CD4-positive, alpha-beta memory T cell (primary cell): ENCODE measurements around the gene CGREF1. TPM values are rescaled to one million over a fixed set of nuclear protein-coding genes. Genes with fewer than 3 reads are reported as not detected.
A peak's percentile ranks its signal among the peaks of the same experiment; 100 is the strongest.

ENCODE experiments used
- CTCF ChIA-PET: fragments of 350-600 bp; sonication (Branson Sonifier 250); formaldehyde crosslinking; loops from one replicate; lab custom pipeline; 2021; ENCODE audit warnings: inconsistent platforms; ENCODE audit not compliant: partially characterized antibody; lab: Charles Lee
- POLR2A ChIA-PET: fragments of 350-600 bp; sonication (Branson Sonifier 250); formaldehyde crosslinking; loops from one replicate; lab custom pipeline; 2021; ENCODE audit not compliant: partially characterized antibody; lab: Charles Lee
- DNase-seq, 5 donors: peaks; one replicate each; pipeline versions ENCODE4 v3.0.0 to v3.0.0-alpha.2; 2020 to 2022; ENCODE audit warnings: mixed read lengths in 1 of 5
- H3K27ac ChIP-seq: one replicate; pipeline ENCODE4 v1.7.0; 2013; ENCODE audit warnings: low read depth, low read length
- H3K27me3 ChIP-seq: 2 replicates; pipeline ENCODE4 v1.7.0; 2013; ENCODE audit warnings: mild to moderate bottlenecking, low read length, moderate library complexity; ENCODE audit not compliant: insufficient read depth
- H3K36me3 ChIP-seq: 2 replicates; pipeline ENCODE4 v1.7.0; 2013; ENCODE audit warnings: mild to moderate bottlenecking, low read length, moderate library complexity; ENCODE audit not compliant: insufficient read depth
- H3K4me1 ChIP-seq: 2 replicates; pipeline ENCODE4 v1.7.0; 2013; ENCODE audit warnings: mild to moderate bottlenecking, low read length, moderate library complexity; ENCODE audit not compliant: insufficient read depth
- H3K4me3 ChIP-seq, 2 donors: one replicate each; pipeline ENCODE4 v1.7.0; 2013; ENCODE audit warnings: low read length in 2 of 2, mild to moderate bottlenecking in 1 of 2
- H3K9me3 ChIP-seq, 2 donors: one replicate each; pipeline ENCODE4 v1.7.0; 2013; ENCODE audit warnings: low read length in 2 of 2, control low read depth in 1 of 2; ENCODE audit not compliant: control insufficient read depth in 1 of 2
- H3K27ac Mint-ChIP-seq, 7 donors: one replicate each; pipeline ENCODE4 v1.8.0; 2020 to 2021; ENCODE audit warnings: mixed read lengths in 7 of 7, mild to moderate bottlenecking in 6 of 7, inconsistent platforms in 3 of 7, moderate library complexity in 3 of 7
- H3K27me3 Mint-ChIP-seq, 2 donors: one replicate each; pipeline ENCODE4 v1.8.0; 2020 to 2021; ENCODE audit warnings: mixed read lengths in 2 of 2
- H3K36me3 Mint-ChIP-seq, 2 donors: one replicate each; pipeline ENCODE4 v1.8.0; 2020 to 2021; ENCODE audit warnings: mixed read lengths in 2 of 2, inconsistent platforms in 1 of 2, mild to moderate bottlenecking in 1 of 2
- H3K4me1 Mint-ChIP-seq, 4 donors: one replicate each; pipeline ENCODE4 v1.8.0; 2020 to 2021; ENCODE audit warnings: mixed read lengths in 4 of 4, mild to moderate bottlenecking in 1 of 4
- H3K4me3 Mint-ChIP-seq, 8 donors: one replicate each; pipeline ENCODE4 v1.8.0; 2020 to 2021; ENCODE audit warnings: mixed read lengths in 8 of 8, mild to moderate bottlenecking in 7 of 8, moderate library complexity in 6 of 8, inconsistent platforms in 3 of 8
- H3K9me3 Mint-ChIP-seq, 8 donors: one replicate each; pipeline ENCODE4 v1.8.0; 2020 to 2021; ENCODE audit warnings: mixed read lengths in 8 of 8, mild to moderate bottlenecking in 5 of 8, inconsistent platforms in 3 of 8, moderate library complexity in 1 of 8
- intact Hi-C: fragments of 100-400 bp; cut with micrococcal nuclease; formaldehyde crosslinking; loops from one replicate; pipeline ENCODE4 v1.15.1; 2023
- polyA plus RNA-seq, 2 donors: library from polyadenylated mRNA; unstranded; fragments of 300-500 nt; fragmentation: Illumina TruSeq; gene quantifications; one replicate each; pipeline ENCODE4 v1.2.3, GENCODE V29; 2021
- total RNA-seq, 2 experiments: library from RNA; stranded (reverse); gene quantifications; one replicate each; pipeline ENCODE4 v1.2.3, GENCODE V29; 2021

The CGREF1 gene
- total and polyA plus RNA-seq, 4 experiments from 2014 or later, result 0.36 to 0.47 TPM; not detected in 2

DNA sequence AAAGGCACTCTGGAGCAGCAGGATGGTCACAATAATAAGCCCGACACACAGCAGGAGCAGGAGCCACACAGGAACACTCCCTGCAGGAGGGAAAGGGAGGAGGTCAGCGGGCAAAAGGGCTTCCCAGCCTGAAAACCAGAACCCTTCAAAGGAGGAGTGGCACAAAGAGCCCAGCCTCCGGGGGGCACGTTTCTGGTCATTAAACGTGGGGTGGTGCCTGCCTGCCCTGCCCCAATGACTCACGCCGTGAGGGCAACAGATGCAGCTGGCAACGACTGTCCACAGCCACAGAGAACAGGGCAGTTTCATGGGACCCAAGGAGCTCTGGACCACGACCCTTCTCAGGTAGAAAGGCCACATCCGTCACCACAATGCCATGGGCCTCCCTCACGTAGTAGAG lies 12.5 kb upstream of the CGREF1 start:
- intact Hi-C loops, result loop anchor here (10.0 kb wide), 1 partner anchor 643 kb away; the partner anchor contains the start of gene MRPL33

DNA sequence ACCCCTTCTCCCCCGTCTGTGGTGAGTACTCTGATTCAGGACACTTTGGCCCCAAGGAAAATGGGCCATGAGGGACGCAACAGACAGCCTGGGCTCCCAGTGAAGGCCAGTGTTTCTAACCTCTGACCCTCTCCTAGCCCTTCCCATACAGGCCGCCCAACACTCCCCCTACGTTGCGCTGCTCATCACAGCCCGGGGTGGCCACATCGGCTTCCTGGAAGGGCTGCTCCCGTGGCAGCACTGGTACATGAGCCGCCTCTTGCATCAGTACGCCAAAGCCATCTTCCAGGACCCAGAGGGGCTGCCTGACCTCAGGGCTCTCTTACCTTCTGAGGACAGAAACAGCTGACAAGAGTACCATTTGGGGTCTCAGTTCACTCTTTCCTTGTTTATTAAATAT lies 11.5 kb upstream of the CGREF1 start:
- H3K27ac ChIP-seq, result no peak overlapping the region
- H3K27me3 Mint-ChIP-seq, result no peaks in the 10 kb centered on the region
- peaks cover 14 to 38% (median 27%) of the 10 kb centered on the region in 4 donors for H3K4me1 Mint-ChIP-seq
- intact Hi-C loops, result loop anchor here (10.0 kb wide), 1 partner anchor 644 kb away; the partner anchor contains the start of gene MRPL33
- H3K36me3 ChIP-seq, result peaks cover 23% of the 10 kb centered on the region
- no peaks in the 10 kb centered on the region for H3K9me3 ChIP-seq
- H3K4me3 Mint-ChIP-seq, result no peak overlapping the region
- ChIA-PET POLR2A (no interaction called here), CTCF (no interaction called here)
- no peak overlapping the region for H3K4me3 ChIP-seq
- H3K27ac Mint-ChIP-seq, result peak overlapping the region in 2 of 7 donors; percentile 41 to 64
- H3K4me1 ChIP-seq, result peaks cover 26% of the 10 kb centered on the region
- DNase-seq, result no peak
- peaks cover 8 to 45% of the 10 kb centered on the region in 2 donors for H3K36me3 Mint-ChIP-seq
- peaks cover 0 to 1% (median 0%) of the 10 kb centered on the region in 8 donors for H3K9me3 Mint-ChIP-seq
- no peaks in the 10 kb centered on the region for H3K27me3 ChIP-seq

More for the DNA sequence above, 12.5 kb upstream of the CGREF1 start:
- H3K27me3 Mint-ChIP-seq, result no peaks in the 10 kb centered on the region
- Histone ChIP-seq H3K27ac (no peak overlapping the region), H3K4me1 (peaks cover 26% of the 10 kb centered on the region), H3K4me3 (no peak overlapping the region), H3K9me3 (no peaks in the 10 kb centered on the region), H3K27me3 (no peaks in the 10 kb centered on the region), H3K36me3 (peaks cover 23% of the 10 kb centered on the region)
- POLR2A ChIA-PET, result interaction anchor here (5.8 kb wide), 1 partner anchor 7 kb away, joined by 99 read pairs; the partner anchor contains the start of gene ABHD1
- peak overlapping the region in 3 of 8 donors; percentile 28 to 61 (median 35) for H3K4me3 Mint-ChIP-seq
- DNase-seq, result no peak
- CTCF ChIA-PET, result no interaction called here
- peaks cover 14 to 38% (median 27%) of the 10 kb centered on the region in 4 donors for H3K4me1 Mint-ChIP-seq
- peaks cover 0 to 1% (median 0%) of the 10 kb centered on the region in 8 donors for H3K9me3 Mint-ChIP-seq
- H3K36me3 Mint-ChIP-seq, result peaks cover 8 to 45% of the 10 kb centered on the region in 2 donors
- peak overlapping the region in 4 of 7 donors; percentile 4 to 66 (median 58) for H3K27ac Mint-ChIP-seq

DNA sequence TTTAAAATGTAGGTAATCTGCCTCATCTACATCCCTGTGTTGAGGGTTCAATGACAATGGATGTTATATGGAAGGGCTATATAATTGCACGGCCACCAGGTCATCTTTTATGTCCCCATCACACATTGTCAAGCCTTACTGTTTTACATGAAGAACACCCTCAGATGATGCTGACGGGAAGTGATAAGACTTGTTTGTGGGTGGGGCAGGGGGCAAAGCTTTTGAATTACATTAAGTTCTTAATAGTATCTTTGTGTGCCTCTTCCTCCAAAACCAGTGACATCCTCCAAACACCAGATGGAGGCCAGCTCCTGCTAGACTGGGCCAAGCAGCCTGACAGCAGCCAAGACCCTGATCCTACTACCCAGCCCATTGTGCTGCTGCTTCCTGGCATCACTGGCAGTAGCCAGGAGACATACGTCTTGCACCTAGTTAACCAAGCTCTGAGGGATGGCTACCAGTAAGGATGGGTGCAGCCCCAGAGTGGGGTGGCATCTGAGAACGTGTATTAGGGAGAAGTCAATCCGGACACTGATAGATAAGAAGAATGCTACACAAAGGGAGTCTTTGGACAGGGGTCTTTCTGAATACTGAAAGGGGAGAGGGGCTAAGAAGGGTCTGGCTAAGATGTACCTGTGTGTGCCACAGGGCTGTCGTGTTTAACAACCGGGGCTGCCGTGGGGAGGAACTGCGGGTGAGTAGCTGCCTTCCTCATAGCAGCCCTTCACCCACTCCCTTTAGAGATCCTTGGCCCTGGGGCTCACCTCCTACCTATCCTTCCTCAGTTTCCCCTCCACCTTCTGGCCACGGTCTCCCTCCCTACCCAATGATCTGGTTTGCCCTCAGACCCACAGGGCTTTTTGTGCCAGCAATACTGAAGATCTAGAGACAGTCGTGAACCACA lies 10.0 kb upstream of the CGREF1 start:
- Histone ChIP-seq H3K4me1 (peaks cover 23% of the 10 kb centered on the region), H3K9me3 (no peaks in the 10 kb centered on the region), H3K27me3 (no peaks in the 10 kb centered on the region), H3K4me3 (no peak overlapping the region), H3K36me3 (peaks cover 23% of the 10 kb centered on the region), H3K27ac (no peak overlapping the region)
- intact Hi-C loops, result no loop called here
- peaks cover 8 to 43% of the 10 kb centered on the region in 2 donors for H3K36me3 Mint-ChIP-seq
- DNase-seq, result no peak
- peak overlapping the region in 5 of 7 donors; percentile 41 to 81 (median 65) for H3K27ac Mint-ChIP-seq
- H3K4me3 Mint-ChIP-seq, result peak overlapping the region in 1 of 8 donors; percentile 22
- peaks cover 15 to 29% (median 23%) of the 10 kb centered on the region in 4 donors for H3K4me1 Mint-ChIP-seq
- H3K9me3 Mint-ChIP-seq, result no peaks in the 10 kb centered on the region
- ChIA-PET CTCF (no interaction called here), POLR2A (no interaction called here)
- no peaks in the 10 kb centered on the region for H3K27me3 Mint-ChIP-seq

DNA sequence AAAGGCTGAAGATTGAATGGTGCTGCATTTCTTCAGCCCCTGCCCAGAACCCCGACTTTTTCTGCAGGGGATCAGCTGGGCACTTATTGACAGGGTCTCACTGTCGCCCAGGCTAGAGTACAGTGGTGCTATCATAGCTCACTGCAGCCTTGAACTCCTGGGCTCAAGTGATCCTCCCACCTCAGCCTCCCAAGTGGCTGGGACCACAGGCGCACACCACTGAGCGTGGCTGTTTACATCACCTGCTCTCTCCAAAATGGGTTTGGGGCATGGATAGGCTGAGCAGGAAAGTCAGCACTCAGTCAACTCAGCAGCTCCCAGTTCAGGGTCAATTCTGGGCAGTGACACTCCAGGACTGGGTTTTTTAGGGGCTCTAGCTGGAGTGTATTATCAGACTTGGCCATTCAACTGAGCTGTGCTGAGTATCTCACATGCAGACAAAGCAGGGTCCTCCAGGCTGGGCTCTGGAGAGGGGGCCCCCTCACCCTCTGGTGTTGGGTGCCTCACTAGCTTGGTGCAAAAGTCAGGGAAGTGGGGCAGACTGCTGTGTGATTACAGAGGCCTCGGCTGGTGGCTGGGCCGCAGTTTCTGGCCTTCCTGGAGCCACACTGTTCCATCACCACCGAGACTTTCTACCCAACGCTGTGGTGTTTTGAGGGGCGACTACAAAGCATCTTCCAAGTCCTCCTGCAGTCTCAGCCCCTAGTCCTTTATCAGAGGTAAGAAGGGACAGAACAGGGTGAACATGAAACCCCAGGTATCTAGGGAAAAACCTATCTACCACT lies 9.1 kb upstream of the CGREF1 start:
- Histone ChIP-seq H3K9me3 (no peaks in the 10 kb centered on the region), H3K36me3 (peaks cover 23% of the 10 kb centered on the region), H3K27ac (no peak overlapping the region), H3K4me1 (peaks cover 20% of the 10 kb centered on the region), H3K27me3 (no peaks in the 10 kb centered on the region), H3K4me3 (no peak overlapping the region)
- peak overlapping the region in 1 of 7 donors; percentile 77 for H3K27ac Mint-ChIP-seq
- peaks cover 8 to 35% of the 10 kb centered on the region in 2 donors for H3K36me3 Mint-ChIP-seq
- peaks cover 10 to 27% (median 19%) of the 10 kb centered on the region in 4 donors for H3K4me1 Mint-ChIP-seq
- POLR2A ChIA-PET, result no interaction called here
- CTCF ChIA-PET, result no interaction called here
- no peaks in the 10 kb centered on the region for H3K9me3 Mint-ChIP-seq
- H3K27me3 Mint-ChIP-seq, result no peaks in the 10 kb centered on the region
- no peak overlapping the region for H3K4me3 Mint-ChIP-seq
- intact Hi-C loops, result no loop called here
- no peak for DNase-seq

DNA sequence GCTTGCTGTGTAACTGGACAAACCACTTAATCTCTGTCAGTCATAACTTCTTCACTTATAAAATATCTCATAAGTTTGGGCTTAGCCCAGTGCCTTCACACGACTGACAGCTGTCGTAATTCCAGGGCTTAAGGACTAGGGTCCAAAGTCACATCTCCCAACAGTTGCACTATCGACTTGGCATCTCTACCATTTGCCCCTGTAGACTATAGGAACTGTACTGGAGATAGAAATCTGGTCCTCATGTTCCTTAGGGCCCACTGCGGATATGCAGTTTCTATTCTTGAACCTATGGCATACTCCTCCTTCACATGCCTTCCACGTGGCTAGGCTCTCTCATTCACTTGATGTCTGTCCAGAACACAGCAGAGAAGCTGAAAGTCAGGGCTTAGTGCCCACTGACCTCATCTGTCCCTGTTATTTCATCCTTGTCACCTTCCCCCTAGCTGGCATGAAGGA lies 7.4 kb upstream of the CGREF1 start:
- Mint-ChIP-seq H3K27me3 (no peaks in the 10 kb centered on the region), H3K27ac (peak overlapping the region in 2 of 7 donors; percentile 23 to 42), H3K4me1 (peaks cover 9 to 35% (median 13%) of the 10 kb centered on the region in 4 donors), H3K4me3 (peak overlapping the region in 2 of 8 donors; percentile 52 to 54), H3K36me3 (peaks cover 8 to 25% of the 10 kb centered on the region in 2 donors), H3K9me3 (no peaks in the 10 kb centered on the region)
- Histone ChIP-seq H3K9me3 (no peaks in the 10 kb centered on the region), H3K4me1 (peaks cover 14% of the 10 kb centered on the region), H3K36me3 (peaks cover 12% of the 10 kb centered on the region), H3K4me3 (no peak overlapping the region), H3K27ac (no peak overlapping the region), H3K27me3 (no peaks in the 10 kb centered on the region)
- CTCF ChIA-PET, result no interaction called here
- POLR2A ChIA-PET, result interaction anchor here (4.8 kb wide), 1 partner anchor 8 kb away, joined by 99 read pairs; the partner anchor contains the start of gene PREB
- DNase-seq, result no peak
- intact Hi-C loops, result no loop called here

DNA sequence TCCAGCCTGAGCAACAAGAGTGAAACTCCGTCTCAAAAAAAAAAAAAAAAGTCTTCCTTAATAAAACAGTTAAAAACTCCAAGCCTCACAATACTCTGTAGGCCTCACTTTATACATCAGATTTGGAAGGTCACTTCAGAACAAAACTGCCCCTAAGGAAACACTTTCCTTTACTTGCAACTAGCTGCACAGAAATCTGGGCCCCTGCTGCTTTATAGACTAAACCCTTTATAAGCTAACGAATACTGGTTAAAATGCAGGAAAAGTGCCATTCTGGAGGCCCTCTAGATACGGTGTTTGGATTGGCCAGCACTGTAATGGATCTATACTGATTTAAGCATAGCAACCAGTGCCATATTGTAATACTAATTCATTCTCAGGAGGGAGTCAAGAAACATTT lies 6.2 kb upstream of the CGREF1 start:
- Histone ChIP-seq H3K27me3 (no peaks in the 10 kb centered on the region), H3K27ac (no peak overlapping the region), H3K4me1 (peaks cover 14% of the 10 kb centered on the region), H3K36me3 (peaks cover 1% of the 10 kb centered on the region), H3K9me3 (no peaks in the 10 kb centered on the region), H3K4me3 (no peak overlapping the region)
- intact Hi-C loops, result no loop called here
- ChIA-PET CTCF (interaction anchor here (1.3 to 3.8 kb wide), 3 partner anchors 8 to 154 kb away, joined by 4 to 26 read pairs (median 8); partner anchors contain the start of gene PREB), POLR2A (interaction anchor here (0.7 to 4.8 kb wide), 2 partner anchors 9 to 88 kb away, joined by 4 to 99 read pairs; partner anchors contain the start of gene PREB)
- no peaks in the 10 kb centered on the region for H3K9me3 Mint-ChIP-seq
- H3K27me3 Mint-ChIP-seq, result peaks cover 2 to 5% of the 10 kb centered on the region in 2 donors
- H3K36me3 Mint-ChIP-seq, result peaks cover 7 to 13% of the 10 kb centered on the region in 2 donors
- H3K27ac Mint-ChIP-seq, result peak overlapping the region in 1 of 7 donors; percentile 44
- peak overlapping the region in 2 of 8 donors; percentile 6 to 19 for H3K4me3 Mint-ChIP-seq
- peaks cover 8 to 35% (median 13%) of the 10 kb centered on the region in 4 donors for H3K4me1 Mint-ChIP-seq
- DNase-seq, result no peak
